ENCODE data around the gene HS6ST3. TPM values are rescaled to one million over a fixed set of nuclear protein-coding genes. Genes with fewer than 3 reads are reported as not detected.

The HS6ST3 gene
- total RNA-seq, 1 donor from 2014 or later = 4.7 TPM

GRCh38 chr13:96474181-96474557 is 384.3 kb downstream of the HS6ST3 start:
- Mint-ChIP-seq H3K27me3 (no peaks in the 10 kb centered on the region), H3K36me3 (no peaks in the 10 kb centered on the region), H3K4me1 (ENCODE audit: unreplicated experiment) (peaks cover 10% of the 10 kb centered on the region), H3K27ac (no peak overlapping the region), H3K4me3 (no peak overlapping the region), H3K9me3 (no peaks in the 10 kb centered on the region)
- TF ChIP-seq, protein P1, sequence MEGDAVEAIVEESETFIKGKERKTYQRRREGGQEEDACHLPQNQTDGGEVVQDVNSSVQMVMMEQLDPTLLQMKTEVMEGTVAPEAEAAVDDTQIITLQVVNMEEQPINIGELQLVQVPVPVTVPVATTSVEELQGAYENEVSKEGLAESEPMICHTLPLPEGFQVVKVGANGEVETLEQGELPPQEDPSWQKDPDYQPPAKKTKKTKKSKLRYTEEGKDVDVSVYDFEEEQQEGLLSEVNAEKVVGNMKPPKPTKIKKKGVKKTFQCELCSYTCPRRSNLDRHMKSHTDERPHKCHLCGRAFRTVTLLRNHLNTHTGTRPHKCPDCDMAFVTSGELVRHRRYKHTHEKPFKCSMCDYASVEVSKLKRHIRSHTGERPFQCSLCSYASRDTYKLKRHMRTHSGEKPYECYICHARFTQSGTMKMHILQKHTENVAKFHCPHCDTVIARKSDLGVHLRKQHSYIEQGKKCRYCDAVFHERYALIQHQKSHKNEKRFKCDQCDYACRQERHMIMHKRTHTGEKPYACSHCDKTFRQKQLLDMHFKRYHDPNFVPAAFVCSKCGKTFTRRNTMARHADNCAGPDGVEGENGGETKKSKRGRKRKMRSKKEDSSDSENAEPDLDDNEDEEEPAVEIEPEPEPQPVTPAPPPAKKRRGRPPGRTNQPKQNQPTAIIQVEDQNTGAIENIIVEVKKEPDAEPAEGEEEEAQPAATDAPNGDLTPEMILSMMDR (conservative IDR thresholded peaks at IDR 0.05) = no peak
- DNase-seq (ENCODE audit: extremely low spot score, unreplicated experiment) = no peak

DNA sequence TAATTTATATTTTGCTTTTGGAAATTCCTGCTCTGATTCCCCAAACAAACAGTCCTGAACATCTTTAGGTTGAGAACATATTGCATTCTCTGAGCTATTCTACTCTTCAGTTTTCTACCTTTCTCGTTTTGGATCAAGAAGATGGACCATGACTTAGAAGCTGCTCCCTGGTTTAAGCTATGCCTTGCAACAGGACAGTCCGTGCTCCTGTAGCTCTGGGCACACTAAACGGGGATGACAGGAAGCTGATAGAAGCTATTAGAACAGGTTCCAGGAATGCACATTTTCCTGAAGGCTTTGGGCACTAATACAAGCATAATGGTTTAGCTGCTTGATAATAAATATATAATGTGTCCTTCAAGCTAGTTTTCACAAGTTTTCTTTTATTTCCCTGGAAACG is 385.2 kb downstream of the HS6ST3 start:
- no peaks in the 10 kb centered on the region for H3K36me3 Mint-ChIP-seq
- TF ChIP-seq, protein P1 (conservative IDR thresholded peaks at IDR 0.05) = no peak
- no peaks in the 10 kb centered on the region for H3K9me3 Mint-ChIP-seq
- no peak overlapping the region for H3K4me3 Mint-ChIP-seq
- H3K27ac Mint-ChIP-seq = no peak overlapping the region
- H3K27me3 Mint-ChIP-seq = no peaks in the 10 kb centered on the region
- no peak for DNase-seq (ENCODE audit: extremely low spot score, unreplicated experiment)
- peaks cover 10% of the 10 kb centered on the region for H3K4me1 Mint-ChIP-seq (ENCODE audit: unreplicated experiment)

GRCh38 chr13:96481482-96481881 is 391.6 kb downstream of the HS6ST3 start:
- no peaks in the 10 kb centered on the region for H3K27me3 Mint-ChIP-seq
- H3K9me3 Mint-ChIP-seq = no peaks in the 10 kb centered on the region
- TF ChIP-seq, protein P1 (conservative IDR thresholded peaks at IDR 0.05) = no peak
- no peak for DNase-seq (ENCODE audit: extremely low spot score, unreplicated experiment)
- H3K27ac Mint-ChIP-seq = no peak overlapping the region
- no peak overlapping the region for H3K4me3 Mint-ChIP-seq
- H3K36me3 Mint-ChIP-seq = no peaks in the 10 kb centered on the region
- H3K4me1 Mint-ChIP-seq (ENCODE audit: unreplicated experiment) = no peaks in the 10 kb centered on the region

- H3K4me1 Mint-ChIP-seq (ENCODE audit: unreplicated experiment) = peaks cover 7% of the 10 kb centered on the region
- TF ChIP-seq, protein P1 (conservative IDR thresholded peaks at IDR 0.05) = no peak
- DNase-seq (ENCODE audit: extremely low spot score, unreplicated experiment) = no peak
- no peaks in the 10 kb centered on the region for H3K9me3 Mint-ChIP-seq
- no peak overlapping the region for H3K27ac Mint-ChIP-seq
- no peaks in the 10 kb centered on the region for H3K36me3 Mint-ChIP-seq
- no peaks in the 10 kb centered on the region for H3K27me3 Mint-ChIP-seq
- H3K4me3 Mint-ChIP-seq = no peak overlapping the region
Observed at GRCh38 chr13:96490496-96490989, 400.6 kb downstream of the HS6ST3 start.

DNA sequence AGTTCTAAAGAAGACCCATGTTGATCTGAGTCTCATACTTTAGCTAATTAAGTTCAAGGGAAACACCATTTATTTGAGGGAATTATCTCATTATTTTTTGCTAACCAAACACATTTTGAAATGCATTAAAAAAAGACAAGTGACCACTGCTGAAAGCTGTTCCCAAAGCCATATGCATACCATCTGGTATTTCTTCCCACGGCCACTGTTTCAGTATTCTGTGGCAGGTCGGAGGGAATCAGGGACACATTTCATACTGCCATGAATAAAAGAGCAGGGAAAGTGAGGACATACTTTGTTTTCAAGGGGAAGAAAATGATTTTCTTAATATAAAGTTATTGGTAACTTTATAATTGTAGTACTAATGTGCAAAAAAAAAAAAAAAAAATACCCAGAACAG is 401.2 kb downstream of the HS6ST3 start:
- Mint-ChIP-seq H3K27me3 (no peaks in the 10 kb centered on the region), H3K4me3 (no peak overlapping the region)

More for the DNA sequence above, 401.2 kb downstream of the HS6ST3 start:
- H3K4me1 Mint-ChIP-seq (ENCODE audit: unreplicated experiment) = peaks cover 7% of the 10 kb centered on the region
- no peak for DNase-seq (ENCODE audit: extremely low spot score, unreplicated experiment)
- no peaks in the 10 kb centered on the region for H3K9me3 Mint-ChIP-seq
- H3K36me3 Mint-ChIP-seq = no peaks in the 10 kb centered on the region
- no peak overlapping the region for H3K27ac Mint-ChIP-seq
- TF ChIP-seq, protein P1 (conservative IDR thresholded peaks at IDR 0.05) = no peak
